ENCODE results near the gene IGFBP1.

DNA sequence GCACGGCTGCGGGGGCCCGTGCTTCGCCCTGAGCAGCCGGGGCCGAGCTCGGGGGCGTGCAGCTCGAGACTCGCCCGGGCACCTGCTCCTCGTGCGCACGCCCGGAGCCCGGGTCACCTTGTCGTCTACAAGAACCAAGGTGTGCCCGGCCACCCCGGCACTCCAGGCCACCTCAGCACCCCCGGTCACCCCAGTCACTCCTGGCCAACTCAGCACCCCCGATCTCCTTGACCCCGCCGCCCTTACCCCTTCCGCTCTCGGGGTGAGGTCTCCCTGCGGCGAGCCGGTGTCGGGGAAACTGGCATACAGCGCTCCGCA, 33.1 kb downstream of the IGFBP1 start:
- no peak for TF ChIP-seq L3MBTL2 (conservative IDR thresholded peaks at IDR 0.05)
- TF ChIP-seq ELF4 (IDR thresholded peaks at IDR 0.05), result no peak
- no peak for TF ChIP-seq TARDBP (IDR thresholded peaks at IDR 0.05)
- no peak for TF ChIP-seq LEF1 (IDR thresholded peaks at IDR 0.05; ENCODE audit: borderline replicate concordance)
- no peak for TF ChIP-seq SUZ12 (IDR thresholded peaks at IDR 0.05)
- TF ChIP-seq BHLHE40 (IDR thresholded peaks at IDR 0.05; ENCODE audit: borderline replicate concordance), result no peak
- TF ChIP-seq FOXM1 (IDR thresholded peaks at IDR 0.05; ENCODE audit: borderline replicate concordance), result no peak
- TF ChIP-seq NFRKB (IDR thresholded peaks at IDR 0.05), result no peak
- TF ChIP-seq ARNT (IDR thresholded peaks at IDR 0.05), result no peak
- TF ChIP-seq FOXA1 (IDR thresholded peaks at IDR 0.05), result no peak
- TF ChIP-seq, protein P1, sequence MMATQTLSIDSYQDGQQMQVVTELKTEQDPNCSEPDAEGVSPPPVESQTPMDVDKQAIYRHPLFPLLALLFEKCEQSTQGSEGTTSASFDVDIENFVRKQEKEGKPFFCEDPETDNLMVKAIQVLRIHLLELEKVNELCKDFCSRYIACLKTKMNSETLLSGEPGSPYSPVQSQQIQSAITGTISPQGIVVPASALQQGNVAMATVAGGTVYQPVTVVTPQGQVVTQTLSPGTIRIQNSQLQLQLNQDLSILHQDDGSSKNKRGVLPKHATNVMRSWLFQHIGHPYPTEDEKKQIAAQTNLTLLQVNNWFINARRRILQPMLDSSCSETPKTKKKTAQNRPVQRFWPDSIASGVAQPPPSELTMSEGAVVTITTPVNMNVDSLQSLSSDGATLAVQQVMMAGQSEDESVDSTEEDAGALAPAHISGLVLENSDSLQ (IDR thresholded peaks at IDR 0.05), result no peak
- no peak for TF ChIP-seq SP1 (IDR thresholded peaks at IDR 0.05)
- TF ChIP-seq ZNF384 (IDR thresholded peaks at IDR 0.05), result no peak
- TF ChIP-seq FOXK2 (IDR thresholded peaks at IDR 0.05), result no peak
